Stimulated activated naive CD8-positive, alpha-beta T cell treated with anti-CD3 and anti-CD28 coated beads, Interleukin-15, amount 100 ng/mL, for 72 hours (primary cell): ENCODE results near the gene PAX1.

Experiments
- ATAC-seq: fragments of 150-1000 bp; cut with Tn5 transposase; 2 replicates; pipeline ENCODE4 v1.10.0; 2021; ENCODE audit warnings: mild to moderate bottlenecking, moderate library complexity
- DNase-seq, 2 donors: peaks; one replicate each; pipeline ENCODE4 v3.0.0; 2021 to 2022
- H3K27ac Mint-ChIP-seq, 2 donors: one replicate each; pipeline ENCODE4 v1.8.0; 2022; ENCODE audit warnings: mild to moderate bottlenecking in 2 of 2, mixed read lengths in 2 of 2, moderate library complexity in 2 of 2
- H3K27me3 Mint-ChIP-seq: one replicate; pipeline ENCODE4 v1.8.0; 2022; ENCODE audit warnings: mixed read lengths
- H3K4me1 Mint-ChIP-seq: one replicate; pipeline ENCODE4 v1.8.0; 2022; ENCODE audit warnings: mild to moderate bottlenecking, mixed read lengths
- H3K4me3 Mint-ChIP-seq, 2 donors: one replicate each; pipeline ENCODE4 v1.8.0; 2022; ENCODE audit warnings: mild to moderate bottlenecking in 2 of 2, mixed read lengths in 2 of 2, moderate library complexity in 1 of 2
- H3K9me3 Mint-ChIP-seq, 2 donors: one replicate each; pipeline ENCODE4 v1.8.0; 2022; ENCODE audit warnings: mixed read lengths in 2 of 2

PAX1 gene

GRCh38 chr20:21705575-21706260 is at the start of gene PAX1:
PAX1 (plus strand) TSS chr20:21705664; CDS start chr20:21705713, 49 bp downstream.
- Mint-ChIP-seq H3K9me3 (no peaks in the 10 kb centered on the region), H3K27ac (peak within 1 kb of the TSS; percentile 27 to 37), H3K27me3 (peaks cover 99% of the 10 kb centered on the region), H3K4me3 (peak within 1 kb of the TSS in 1 of 2 donors; percentile 15), H3K4me1 (peaks cover 45% of the 10 kb centered on the region)
- DNase-seq (no peak), ATAC-seq (no peak)

- DNase-seq (no peak), ATAC-seq (no peak)
Measured at GRCh38 chr20:21656308-21657067, 49.0 kb upstream of the PAX1 start.

GRCh38 chr20:21661488-21662055 is 43.9 kb upstream of the PAX1 start:
- no peak overlapping the region for H3K4me3 Mint-ChIP-seq
- H3K27ac Mint-ChIP-seq = no peak overlapping the region
- H3K4me1 Mint-ChIP-seq = no peaks in the 10 kb centered on the region
- no peak for DNase-seq
- no peak for ATAC-seq
- H3K9me3 Mint-ChIP-seq = peaks cover 0 to 5% of the 10 kb centered on the region in 2 donors
- H3K27me3 Mint-ChIP-seq = peaks cover 21% of the 10 kb centered on the region

More at GRCh38 chr20:21656308-21657067, 49.0 kb upstream of the PAX1 start:
- Mint-ChIP-seq H3K27ac (no peak overlapping the region), H3K4me3 (no peak overlapping the region), H3K27me3 (peaks cover 21% of the 10 kb centered on the region), H3K9me3 (peaks cover 0 to 5% of the 10 kb centered on the region in 2 donors), H3K4me1 (no peaks in the 10 kb centered on the region)

GRCh38 chr20:21663465-21663864 is 42.0 kb upstream of the PAX1 start:
- Mint-ChIP-seq H3K4me3 (no peak overlapping the region), H3K27me3 (peaks cover 8% of the 10 kb centered on the region), H3K27ac (no peak overlapping the region), H3K4me1 (no peaks in the 10 kb centered on the region), H3K9me3 (peaks cover 0 to under 1% of the 10 kb centered on the region in 2 donors)
- DNase-seq (no peak), ATAC-seq (no peak)

- Mint-ChIP-seq H3K4me1 (no peaks in the 10 kb centered on the region), H3K9me3 (peaks cover 0 to 1% of the 10 kb centered on the region in 2 donors), H3K4me3 (no peak overlapping the region)
Measured at GRCh38 chr20:21665687-21666446, 39.6 kb upstream of the PAX1 start.

GRCh38 chr20:21670126-21670525 is 35.3 kb upstream of the PAX1 start:
- Mint-ChIP-seq H3K27ac (peak overlapping the region in 1 of 2 donors; percentile 58), H3K4me3 (no peak overlapping the region), H3K4me1 (no peaks in the 10 kb centered on the region), H3K9me3 (peaks cover 0 to 5% of the 10 kb centered on the region in 2 donors), H3K27me3 (peaks cover 7% of the 10 kb centered on the region)
- ATAC-seq (no peak), DNase-seq (no peak)

More at GRCh38 chr20:21665687-21666446, 39.6 kb upstream of the PAX1 start:
- no peaks in the 10 kb centered on the region for H3K27me3 Mint-ChIP-seq
- ATAC-seq = no peak
- H3K27ac Mint-ChIP-seq = no peak overlapping the region
- no peak for DNase-seq

- no peak overlapping the region for H3K4me3 Mint-ChIP-seq
Measured at GRCh38 chr20:21670981-21671380, 34.5 kb upstream of the PAX1 start.

GRCh38 chr20:21677261-21677660 is 28.2 kb upstream of the PAX1 start:
- no peak for ATAC-seq
- no peaks in the 10 kb centered on the region for H3K9me3 Mint-ChIP-seq
- no peak overlapping the region for H3K4me3 Mint-ChIP-seq
- H3K4me1 Mint-ChIP-seq = no peaks in the 10 kb centered on the region
- peaks cover 11% of the 10 kb centered on the region for H3K27me3 Mint-ChIP-seq
- no peak overlapping the region for H3K27ac Mint-ChIP-seq
- DNase-seq = no peak

More at GRCh38 chr20:21670981-21671380, 34.5 kb upstream of the PAX1 start:
- H3K4me1 Mint-ChIP-seq = no peaks in the 10 kb centered on the region
- DNase-seq = no peak
- no peak overlapping the region for H3K27ac Mint-ChIP-seq
- peaks cover 0 to 5% of the 10 kb centered on the region in 2 donors for H3K9me3 Mint-ChIP-seq
- peaks cover 7% of the 10 kb centered on the region for H3K27me3 Mint-ChIP-seq
- no peak for ATAC-seq

- no peaks in the 10 kb centered on the region for H3K4me1 Mint-ChIP-seq
- ATAC-seq (no peak), DNase-seq (no peak)
- peaks cover 7% of the 10 kb centered on the region for H3K27me3 Mint-ChIP-seq
- H3K9me3 Mint-ChIP-seq = no peaks in the 10 kb centered on the region
- no peak overlapping the region for H3K4me3 Mint-ChIP-seq
- H3K27ac Mint-ChIP-seq = no peak overlapping the region
Measured at GRCh38 chr20:21677781-21678180, 27.7 kb upstream of the PAX1 start.

- Mint-ChIP-seq H3K27me3 (peaks cover 7% of the 10 kb centered on the region), H3K9me3 (no peaks in the 10 kb centered on the region), H3K27ac (no peak overlapping the region), H3K4me3 (no peak overlapping the region), H3K4me1 (no peaks in the 10 kb centered on the region)
- ATAC-seq (no peak), DNase-seq (no peak)
Measured at GRCh38 chr20:21681234-21681921, 24.1 kb upstream of the PAX1 start.

- Mint-ChIP-seq H3K9me3 (no peaks in the 10 kb centered on the region), H3K27ac (no peak overlapping the region), H3K4me1 (no peaks in the 10 kb centered on the region), H3K4me3 (no peak overlapping the region), H3K27me3 (peaks cover 7% of the 10 kb centered on the region)
- ATAC-seq (no peak), DNase-seq (no peak)
Measured at GRCh38 chr20:21681922-21682318, 23.5 kb upstream of the PAX1 start.

- H3K4me1 Mint-ChIP-seq = no peaks in the 10 kb centered on the region
- H3K27me3 Mint-ChIP-seq = peaks cover 5% of the 10 kb centered on the region
- H3K4me3 Mint-ChIP-seq = no peak overlapping the region
- H3K27ac Mint-ChIP-seq = no peak overlapping the region
- H3K9me3 Mint-ChIP-seq = no peaks in the 10 kb centered on the region
- ATAC-seq (no peak), DNase-seq (no peak)
Measured at GRCh38 chr20:21682521-21682954, 22.9 kb upstream of the PAX1 start.

GRCh38 chr20:21684671-21685070 is 20.8 kb upstream of the PAX1 start:
- no peak for ATAC-seq

GRCh38 chr20:21685981-21686380 is 19.5 kb upstream of the PAX1 start:
- no peaks in the 10 kb centered on the region for H3K4me1 Mint-ChIP-seq
- no peak for DNase-seq
- H3K4me3 Mint-ChIP-seq = no peak overlapping the region
- no peak for ATAC-seq
- H3K9me3 Mint-ChIP-seq = no peaks in the 10 kb centered on the region
- no peak overlapping the region for H3K27ac Mint-ChIP-seq
- H3K27me3 Mint-ChIP-seq = no peaks in the 10 kb centered on the region

More at GRCh38 chr20:21684671-21685070, 20.8 kb upstream of the PAX1 start:
- H3K4me1 Mint-ChIP-seq = no peaks in the 10 kb centered on the region
- no peak for DNase-seq
- no peaks in the 10 kb centered on the region for H3K27me3 Mint-ChIP-seq
- H3K27ac Mint-ChIP-seq = no peak overlapping the region
- H3K4me3 Mint-ChIP-seq = no peak overlapping the region
- no peaks in the 10 kb centered on the region for H3K9me3 Mint-ChIP-seq

- no peak overlapping the region for H3K27ac Mint-ChIP-seq
- H3K27me3 Mint-ChIP-seq = peaks cover 38% of the 10 kb centered on the region
- ATAC-seq (no peak), DNase-seq (no peak)
- peaks cover 0 to 6% of the 10 kb centered on the region in 2 donors for H3K9me3 Mint-ChIP-seq
- no peaks in the 10 kb centered on the region for H3K4me1 Mint-ChIP-seq
- H3K4me3 Mint-ChIP-seq = no peak overlapping the region
Measured at GRCh38 chr20:21693322-21693721, 12.1 kb upstream of the PAX1 start.
